Lung (tissue), 12 donors: ENCODE results near the gene DPF1. TPM values are rescaled to one million over a fixed set of nuclear protein-coding genes. Genes with fewer than 3 reads are reported as not detected.

Experiments used
- ATAC-seq: fragments of 200-7000 bp; cut with Tn5 transposase; one replicate; pipeline ENCODE4 v1.9.1; 2020; ENCODE audit warnings: moderate number of reproducible peaks; ENCODE audit not compliant: insufficient read depth, low FRiP score
- DNase-seq, 3 donors: peaks; one replicate each; pipeline ENCODE4 v3.0.0-alpha.2; 2013 to 2017
- H3K27ac ChIP-seq, 2 donors: one replicate each; pipeline ENCODE4 v1.5.1; 2013; ENCODE audit warnings: mild to moderate bottlenecking in 2 of 2, moderate library complexity in 2 of 2, control low read depth in 1 of 2, inconsistent platforms in 1 of 2, low read depth in 1 of 2, low read length in 1 of 2
- H3K27me3 ChIP-seq, 3 donors: one replicate each; pipeline ENCODE4 v1.5.1; 2013; ENCODE audit warnings: low read length in 2 of 3; ENCODE audit not compliant: control insufficient read depth in 3 of 3, insufficient read depth in 3 of 3
- H3K36me3 ChIP-seq, 4 donors: one replicate each; pipeline ENCODE4 v1.5.1; 2013; ENCODE audit warnings: low read length in 4 of 4, mild to moderate bottlenecking in 1 of 4, moderate library complexity in 1 of 4; ENCODE audit not compliant: control insufficient read depth in 4 of 4, insufficient read depth in 4 of 4
- H3K4me1 ChIP-seq, 5 donors: one replicate each; pipeline ENCODE4 v1.5.1; 2013; ENCODE audit warnings: low read length in 5 of 5, mild to moderate bottlenecking in 2 of 5, moderate library complexity in 1 of 5; ENCODE audit not compliant: control insufficient read depth in 5 of 5, insufficient read depth in 5 of 5
- H3K4me3 ChIP-seq: one replicate; pipeline ENCODE4 v1.5.1; 2013; ENCODE audit warnings: mild to moderate bottlenecking, control low read depth, moderate library complexity
- H3K9ac ChIP-seq, 2 donors: one replicate each; pipeline ENCODE4 v1.5.1; 2013; ENCODE audit warnings: low read length in 2 of 2, control low read depth in 1 of 2; ENCODE audit not compliant: insufficient read depth in 1 of 2
- H3K9me3 ChIP-seq, 4 donors: one replicate each; pipeline ENCODE4 v1.5.1; 2013; ENCODE audit warnings: low read length in 3 of 4, mild to moderate bottlenecking in 1 of 4, moderate library complexity in 1 of 4; ENCODE audit not compliant: control insufficient read depth in 4 of 4, insufficient read depth in 3 of 4
- CTCF ChIP-seq: IDR thresholded peaks from 2 replicates; pipeline ENCODE4 v1.5.1; 2012; ENCODE audit warnings: mild to moderate bottlenecking; ENCODE audit errors: control extremely low read depth, extremely low read depth
- WGBS, 2 donors: extraction: QIAGEN DNeasy Blood & Tissue Kit; methylation state at CpG; one replicate each; pipeline ENCODE4 v1.1.7; 2013; 5-methylcytosine and 5-hydroxymethylcytosine counted together
- polyA plus RNA-seq, 2 donors: library from polyadenylated mRNA; stranded (reverse); fragments of 200-250 nt; gene quantifications; one replicate each; pipeline ENCODE4 v1.2.1, GENCODE V29; 2013
- total RNA-seq, 2 donors: library from RNA; depleted of rRNA in 1 of 2; stranded (reverse); fragments of >200 nt in 1 of 2; gene quantifications; one replicate each; pipeline ENCODE4 v1.2.1, GENCODE V29; 2014 to 2021
- donor health status: control.
- donor health status: control.
- donor health status: Bipolar disorder and iron deficiency.
- donor health status: healthy.
- donor health status: DM: yes; HTN: yes; CAD: no.

Gene DPF1
- total and polyA plus RNA-seq, 4 donors, result 1.3 to 1.7 (median 1.4) TPM; not detected in 1

GRCh38 chr19:38218204-38218603, 5.8 kb downstream of the DPF1 start:
- Histone ChIP-seq H3K27me3 (peaks cover 3 to 12% (median 4%) of the 10 kb centered on the region in 3 donors), H3K4me3 (no peak overlapping the region), H3K4me1 (peaks cover 0 to under 1% (median 0%) of the 10 kb centered on the region in 5 donors), H3K9ac (no peak overlapping the region), H3K9me3 (peaks cover 0 to 2% (median 0%) of the 10 kb centered on the region in 4 donors), H3K27ac (no peak overlapping the region), H3K36me3 (no peaks in the 10 kb centered on the region)
- WGBS, 2 donors, result 93 to 95% methylated on average over 3 of the region's 3 CpGs
- TF ChIP-seq CTCF, result no peak
- DNase-seq, result no peak
- ATAC-seq, result no peak

GRCh38 chr19:38216785-38217641, 7.0 kb downstream of the DPF1 start:
- no peak for TF ChIP-seq CTCF
- Histone ChIP-seq H3K27ac (no peak overlapping the region), H3K9me3 (peaks cover 0 to 2% (median 0%) of the 10 kb centered on the region in 4 donors), H3K36me3 (no peaks in the 10 kb centered on the region), H3K4me3 (no peak overlapping the region), H3K4me1 (no peaks in the 10 kb centered on the region), H3K27me3 (peaks cover 0 to 9% (median 0%) of the 10 kb centered on the region in 3 donors), H3K9ac (no peak overlapping the region)
- ATAC-seq, result no peak
- DNase-seq, result no peak
- WGBS, 2 donors, result 58 to 72% methylated on average over 21 to 26 of the region's 26 CpGs

- no peak for TF ChIP-seq CTCF
- Histone ChIP-seq H3K4me3 (no peak overlapping the region), H3K36me3 (peaks cover 0 to 1% (median 0%) of the 10 kb centered on the region in 4 donors), H3K9ac (no peak overlapping the region), H3K27me3 (peaks cover 0 to 5% (median 0%) of the 10 kb centered on the region in 3 donors), H3K9me3 (peaks cover 0 to 2% (median 0%) of the 10 kb centered on the region in 4 donors), H3K27ac (no peak overlapping the region), H3K4me1 (peaks cover 2 to 18% (median 9%) of the 10 kb centered on the region in 5 donors)
- ATAC-seq, result no peak
- 33 to 47% methylated on average over 24 of the region's 24 CpGs for WGBS, 2 donors
- peak; percentile 28 to 55 (median 32) for DNase-seq
Measured at GRCh38 chr19:38213911-38214625, 10.0 kb downstream of the DPF1 start.
